H9 (cell line): ENCODE results near the gene GRID2. TPM values are rescaled to one million over a fixed set of nuclear protein-coding genes. Genes with fewer than 3 reads are reported as not detected.

Experiments
- DNase-seq: peaks from one replicate; pipeline ENCODE4 v3.0.0-alpha.2; 2017
- H2AFZ ChIP-seq: one replicate; pipeline ENCODE4 v1.6.1; 2013; ENCODE audit warnings: mild to moderate bottlenecking, low read length, control low read depth, moderate library complexity
- H2AK5ac ChIP-seq: 2 replicates; pipeline ENCODE4 v1.6.1; 2013; ENCODE audit warnings: low read length, control low read depth, mixed read lengths; ENCODE audit not compliant: insufficient read length
- H2BK120ac ChIP-seq: one replicate; pipeline ENCODE4 v1.6.1; 2013; ENCODE audit warnings: low read depth, mild to moderate bottlenecking, low read length, control low read depth, inconsistent platforms; ENCODE audit not compliant: poor library complexity, severe bottlenecking
- H2BK12ac ChIP-seq: 2 replicates; pipeline ENCODE4 v1.6.1; 2013; ENCODE audit warnings: low read length, control low read depth, mixed read lengths, low read depth; ENCODE audit not compliant: insufficient read length
- H2BK15ac ChIP-seq: 2 replicates; pipeline ENCODE4 v1.6.1; 2013; ENCODE audit warnings: low read depth, low read length, control low read depth
- H2BK20ac ChIP-seq: one replicate; pipeline ENCODE4 v1.6.1; 2013; ENCODE audit warnings: low read depth, mild to moderate bottlenecking, low read length, control low read depth, inconsistent platforms; ENCODE audit not compliant: poor library complexity, severe bottlenecking
- H2BK5ac ChIP-seq: 2 replicates; pipeline ENCODE4 v1.6.1; 2013; ENCODE audit warnings: low read length, control low read depth, mixed read lengths; ENCODE audit not compliant: insufficient read length
- H3K14ac ChIP-seq: 2 replicates; pipeline ENCODE4 v1.6.1; 2013; ENCODE audit warnings: low read length, control low read depth; ENCODE audit not compliant: insufficient read depth
- H3K18ac ChIP-seq: 2 replicates; pipeline ENCODE4 v1.6.1; 2013; ENCODE audit warnings: low read depth, mild to moderate bottlenecking, mixed read lengths, low read length, control low read depth; ENCODE audit not compliant: insufficient read length
- H3K23ac ChIP-seq: 2 replicates; pipeline ENCODE4 v1.6.1; 2013; ENCODE audit warnings: low read length, control low read depth, mixed read lengths, low read depth; ENCODE audit not compliant: insufficient read length
- H3K23me2 ChIP-seq: 2 replicates; pipeline ENCODE4 v1.6.1; 2013; ENCODE audit warnings: low read depth, mild to moderate bottlenecking, mixed read lengths, low read length, control low read depth; ENCODE audit not compliant: insufficient read length, poor library complexity, severe bottlenecking
- H3K27ac ChIP-seq: 2 replicates; pipeline ENCODE4 v1.5.1; 2013; ENCODE audit warnings: low read length, control low read depth, mixed read lengths, low read depth; ENCODE audit not compliant: insufficient read length
- H3K27me3 ChIP-seq: 2 replicates; pipeline ENCODE4 v1.6.1; 2013; ENCODE audit warnings: low read length, control low read depth, inconsistent platforms; ENCODE audit not compliant: insufficient read depth
- H3K4ac ChIP-seq: 2 replicates; pipeline ENCODE4 v1.6.1; 2013; ENCODE audit warnings: low read depth, mild to moderate bottlenecking, control low read depth, inconsistent platforms, low read length, moderate library complexity
- H3K4me1 ChIP-seq: 2 replicates; pipeline ENCODE4 v1.6.1; 2013; ENCODE audit warnings: low read length, control low read depth, inconsistent platforms; ENCODE audit not compliant: insufficient read depth
- H3K4me2 ChIP-seq: 2 replicates; pipeline ENCODE4 v1.6.1; 2013; ENCODE audit warnings: low read length, control low read depth, mixed read lengths; ENCODE audit not compliant: insufficient read length, insufficient read depth
- H3K56ac ChIP-seq: 2 replicates; pipeline ENCODE4 v1.6.1; 2013; ENCODE audit warnings: low read depth, mild to moderate bottlenecking, mixed read lengths, low read length, control low read depth; ENCODE audit not compliant: insufficient read length
- H3K79me1 ChIP-seq: 2 replicates; pipeline ENCODE4 v1.6.1; 2013; ENCODE audit warnings: low read depth, mild to moderate bottlenecking, moderate library complexity, low read length, control low read depth, inconsistent platforms; ENCODE audit not compliant: insufficient read depth, poor library complexity, severe bottlenecking
- H3K79me2 ChIP-seq: 2 replicates; pipeline ENCODE4 v1.6.1; 2013; ENCODE audit warnings: low read length, control low read depth, inconsistent platforms; ENCODE audit not compliant: insufficient read depth
- H3K9ac ChIP-seq: 2 replicates; pipeline ENCODE4 v1.6.1; 2013; ENCODE audit warnings: low read length, control low read depth, mixed read lengths; ENCODE audit not compliant: insufficient read length; ENCODE audit errors: extremely low read depth
- H3K9me3 ChIP-seq: one replicate; pipeline ENCODE4 v1.6.1; 2013; ENCODE audit warnings: low read depth, low read length, inconsistent platforms; ENCODE audit not compliant: control insufficient read depth
- H3T11ph ChIP-seq: one replicate; pipeline ENCODE4 v1.6.1; 2013; ENCODE audit warnings: mild to moderate bottlenecking, low read length, control low read depth, inconsistent platforms
- H4K20me1 ChIP-seq: one replicate; pipeline ENCODE4 v1.6.1; 2013; ENCODE audit not compliant: control insufficient read depth, insufficient read length, insufficient read depth
- H4K5ac ChIP-seq: 2 replicates; pipeline ENCODE4 v1.6.1; 2013; ENCODE audit warnings: low read depth, mild to moderate bottlenecking, mixed read lengths, low read length, control low read depth; ENCODE audit not compliant: insufficient read length
- H4K8ac ChIP-seq: replicated peaks from 2 replicates; pipeline ENCODE4 v1.6.1; 2013; ENCODE audit warnings: low read length, control low read depth, mixed read lengths, low read depth; ENCODE audit not compliant: insufficient read length
- H4K91ac ChIP-seq: 2 replicates; pipeline ENCODE4 v1.6.1; 2013; ENCODE audit warnings: low read depth, mild to moderate bottlenecking, moderate library complexity, mixed read lengths, low read length, control low read depth; ENCODE audit not compliant: insufficient read length
- H3K27ac Mint-ChIP-seq, 3 experiments: 2 replicates in 2 of 3; 3 replicates in 1 of 3; pipeline ENCODE4 v1.8.0; 2020 to 2021; ENCODE audit warnings: mixed read lengths in 3 of 3, mild to moderate bottlenecking in 1 of 3, moderate library complexity in 1 of 3
- H3K27me3 Mint-ChIP-seq: 2 replicates; pipeline ENCODE4 v1.8.0; 2021; ENCODE audit warnings: low read depth, mild to moderate bottlenecking, moderate library complexity, mixed read lengths
- H3K36me3 Mint-ChIP-seq, 3 experiments: 2 replicates in 2 of 3; 3 replicates in 1 of 3; pipeline ENCODE4 v1.8.0; 2020 to 2021; ENCODE audit warnings: low read depth in 3 of 3, mixed read lengths in 3 of 3; ENCODE audit not compliant: insufficient read depth in 1 of 3
- H3K4me1 Mint-ChIP-seq, 2 experiments: 2 replicates each; pipeline ENCODE4 v1.8.0; 2020; ENCODE audit warnings: mixed read lengths in 2 of 2
- H3K4me3 Mint-ChIP-seq, 2 experiments: 2 replicates in 1 of 2; 3 replicates in 1 of 2; pipeline ENCODE4 v1.8.0; 2020 to 2021; ENCODE audit warnings: mild to moderate bottlenecking in 2 of 2, mixed read lengths in 2 of 2, moderate library complexity in 1 of 2
- H3K9me3 Mint-ChIP-seq, 2 experiments: 2 replicates in 1 of 2; 3 replicates in 1 of 2; pipeline ENCODE4 v1.8.0; 2020; ENCODE audit warnings: mild to moderate bottlenecking in 2 of 2, mixed read lengths in 2 of 2, moderate library complexity in 1 of 2
- WGBS: extraction: QIAGEN DNeasy Blood & Tissue Kit; methylation state at CpG from one replicate; pipeline ENCODE4 v1.1.7; 2013; ENCODE audit warnings: missing lambda C conversion rate, low lambda C conversion rate, mixed read lengths; ENCODE audit not compliant: insufficient read length; ENCODE audit errors: extremely low coverage; 5-methylcytosine and 5-hydroxymethylcytosine counted together
- total RNA-seq: library from RNA; stranded (reverse); gene quantifications from 2 replicates; pipeline ENCODE4 v1.2.1, GENCODE V29; 2021
- TF ChIP-seq, protein P1 (sequence below): fragments of 200-600 bp; sonication (generic); conservative IDR thresholded peaks from 3 replicates; pipeline ENCODE4 v1.8.0; 2021; ENCODE audit warnings: antibody characterized with exemption, mild to moderate bottlenecking

Gene GRID2
- total RNA-seq, 1 experiment from 2014 or later: 21.8 TPM

DNA sequence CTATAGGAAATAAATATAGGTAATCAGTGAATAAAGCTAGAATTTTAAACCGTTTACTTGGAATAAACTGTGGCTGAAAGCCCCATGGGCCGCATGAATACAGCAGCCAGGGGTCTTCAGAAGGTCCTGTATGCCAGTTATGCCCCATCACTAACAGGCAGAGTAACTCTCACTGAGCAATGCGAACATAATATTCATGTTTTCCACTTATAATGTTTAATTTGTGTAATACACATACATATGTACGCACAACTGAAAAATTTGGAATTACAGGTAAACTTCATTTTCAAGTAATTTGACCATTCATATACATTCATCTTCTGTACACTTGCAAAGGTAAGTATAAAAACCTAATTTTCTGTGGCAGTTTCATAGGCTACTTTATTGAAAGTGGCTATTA lies 998.5 kb downstream of the GRID2 start:
- Histone ChIP-seq H3K4ac (no peak overlapping the region), H4K5ac (no peak overlapping the region), H3K79me2 (no peaks in the 10 kb centered on the region), H3K79me1 (no peaks in the 10 kb centered on the region), H2AFZ (no peak overlapping the region), H3K4me2 (no peak overlapping the region), H2BK120ac (no peak overlapping the region), H3K23ac (no peak overlapping the region), H2AK5ac (no peak overlapping the region), H3K27ac (no peak overlapping the region), H3K14ac (no peak overlapping the region), H3K27me3 (no peaks in the 10 kb centered on the region), H3K18ac (no peak overlapping the region), H3K9ac (no peak overlapping the region), H4K91ac (no peak overlapping the region), H4K8ac (no peak overlapping the region), H2BK12ac (no peak overlapping the region), H3K9me3 (no peaks in the 10 kb centered on the region), H4K20me1 (no peaks in the 10 kb centered on the region), H2BK20ac (no peak overlapping the region), H3K4me1 (no peaks in the 10 kb centered on the region; the same call in 1 of the 2 replicates), H3T11ph (no peak overlapping the region), H2BK5ac (no peak overlapping the region), H3K56ac (no peak overlapping the region), H3K23me2 (no peaks in the 10 kb centered on the region), H2BK15ac (no peak overlapping the region)
- no peaks in the 10 kb centered on the region for H3K36me3 Mint-ChIP-seq
- DNase-seq: no peak
- no peak overlapping the region for H3K27ac Mint-ChIP-seq
- no CpG with 5 or more reads among the region's 4 CpGs for WGBS
- no peaks in the 10 kb centered on the region for H3K9me3 Mint-ChIP-seq
- H3K4me3 Mint-ChIP-seq: no peak overlapping the region
- H3K27me3 Mint-ChIP-seq: no peaks in the 10 kb centered on the region
- H3K4me1 Mint-ChIP-seq: peaks cover 10% of the 10 kb centered on the region in 2 experiments
- TF ChIP-seq, protein P1, sequence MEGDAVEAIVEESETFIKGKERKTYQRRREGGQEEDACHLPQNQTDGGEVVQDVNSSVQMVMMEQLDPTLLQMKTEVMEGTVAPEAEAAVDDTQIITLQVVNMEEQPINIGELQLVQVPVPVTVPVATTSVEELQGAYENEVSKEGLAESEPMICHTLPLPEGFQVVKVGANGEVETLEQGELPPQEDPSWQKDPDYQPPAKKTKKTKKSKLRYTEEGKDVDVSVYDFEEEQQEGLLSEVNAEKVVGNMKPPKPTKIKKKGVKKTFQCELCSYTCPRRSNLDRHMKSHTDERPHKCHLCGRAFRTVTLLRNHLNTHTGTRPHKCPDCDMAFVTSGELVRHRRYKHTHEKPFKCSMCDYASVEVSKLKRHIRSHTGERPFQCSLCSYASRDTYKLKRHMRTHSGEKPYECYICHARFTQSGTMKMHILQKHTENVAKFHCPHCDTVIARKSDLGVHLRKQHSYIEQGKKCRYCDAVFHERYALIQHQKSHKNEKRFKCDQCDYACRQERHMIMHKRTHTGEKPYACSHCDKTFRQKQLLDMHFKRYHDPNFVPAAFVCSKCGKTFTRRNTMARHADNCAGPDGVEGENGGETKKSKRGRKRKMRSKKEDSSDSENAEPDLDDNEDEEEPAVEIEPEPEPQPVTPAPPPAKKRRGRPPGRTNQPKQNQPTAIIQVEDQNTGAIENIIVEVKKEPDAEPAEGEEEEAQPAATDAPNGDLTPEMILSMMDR: no peak
